HG03108 (cell line): ENCODE measurements around the gene BRWD1.

Experiments
- ATAC-seq: cut with Tn5 transposase; IDR thresholded peaks from one replicate; pipeline ENCODE4 v1.9.1; 2021; ENCODE audit warnings: moderate library complexity; ENCODE audit not compliant: unreplicated experiment

The BRWD1 gene

DNA sequence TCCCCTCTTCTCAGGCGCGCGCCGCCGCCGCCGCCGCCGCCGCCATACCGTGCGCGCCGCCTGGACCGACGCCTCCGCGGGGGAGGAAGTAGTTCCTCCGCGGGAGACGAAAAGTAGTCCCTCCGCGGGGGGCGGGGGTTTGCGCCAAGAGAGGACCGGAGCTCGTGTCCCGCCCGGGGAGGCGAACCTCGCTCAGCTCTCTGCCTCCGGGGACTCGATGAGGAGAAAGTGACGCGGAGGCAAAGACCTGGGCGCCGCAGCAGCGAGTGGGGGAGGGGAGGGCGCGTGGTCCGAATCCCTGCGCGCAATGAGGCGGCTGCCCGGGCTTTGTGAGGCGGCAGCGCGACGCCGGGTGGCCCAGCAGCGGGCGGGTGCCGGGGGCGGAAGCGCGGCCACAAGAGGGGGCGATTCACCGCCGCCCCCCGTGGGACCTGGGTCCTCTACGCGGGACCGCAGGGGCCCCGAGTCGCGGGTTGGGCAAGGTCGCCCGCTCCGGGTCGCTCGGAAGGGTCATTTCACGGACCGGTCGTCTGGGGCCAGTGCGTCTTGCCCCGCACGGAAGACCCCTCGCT lies at the start of gene BRWD1:
BRWD1 (minus strand) TSS at position 62 of the 572 bp plus-strand sequence. CDS start 141 bp downstream, outside the sequence.
- peak; percentile 41 for ATAC-seq

GRCh38 chr21:39362733-39363132 lies 49.3 kb upstream of the BRWD1 start:
- no peak for ATAC-seq

DNA sequence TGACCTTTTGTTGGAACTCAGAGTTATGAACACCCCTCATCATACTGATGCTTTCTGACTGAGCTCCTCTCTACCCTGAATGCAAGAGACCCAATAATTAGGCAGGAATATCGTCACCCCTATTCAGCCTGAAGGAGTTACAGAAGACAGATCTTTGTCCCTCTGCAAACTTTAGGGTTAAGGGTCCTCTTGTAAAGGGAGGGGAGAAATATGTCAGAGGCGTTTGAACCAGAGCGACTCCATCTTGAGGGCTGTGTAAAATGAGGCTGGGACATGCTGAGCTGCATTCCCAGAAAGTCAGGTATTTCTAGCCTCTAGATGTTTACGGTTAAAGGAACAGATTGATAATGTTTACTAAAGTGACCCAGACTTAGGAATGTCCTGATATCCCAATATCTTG lies 46.0 kb upstream of the BRWD1 start:
- no peak for ATAC-seq

GRCh38 chr21:39353295-39353694 lies 39.9 kb upstream of the BRWD1 start:
- no peak for ATAC-seq

GRCh38 chr21:39350094-39351005 lies 36.9 kb upstream of the BRWD1 start:
- ATAC-seq = no peak

GRCh38 chr21:39349211-39350093 lies 36.0 kb upstream of the BRWD1 start:
- peak; percentile 82 for ATAC-seq

DNA sequence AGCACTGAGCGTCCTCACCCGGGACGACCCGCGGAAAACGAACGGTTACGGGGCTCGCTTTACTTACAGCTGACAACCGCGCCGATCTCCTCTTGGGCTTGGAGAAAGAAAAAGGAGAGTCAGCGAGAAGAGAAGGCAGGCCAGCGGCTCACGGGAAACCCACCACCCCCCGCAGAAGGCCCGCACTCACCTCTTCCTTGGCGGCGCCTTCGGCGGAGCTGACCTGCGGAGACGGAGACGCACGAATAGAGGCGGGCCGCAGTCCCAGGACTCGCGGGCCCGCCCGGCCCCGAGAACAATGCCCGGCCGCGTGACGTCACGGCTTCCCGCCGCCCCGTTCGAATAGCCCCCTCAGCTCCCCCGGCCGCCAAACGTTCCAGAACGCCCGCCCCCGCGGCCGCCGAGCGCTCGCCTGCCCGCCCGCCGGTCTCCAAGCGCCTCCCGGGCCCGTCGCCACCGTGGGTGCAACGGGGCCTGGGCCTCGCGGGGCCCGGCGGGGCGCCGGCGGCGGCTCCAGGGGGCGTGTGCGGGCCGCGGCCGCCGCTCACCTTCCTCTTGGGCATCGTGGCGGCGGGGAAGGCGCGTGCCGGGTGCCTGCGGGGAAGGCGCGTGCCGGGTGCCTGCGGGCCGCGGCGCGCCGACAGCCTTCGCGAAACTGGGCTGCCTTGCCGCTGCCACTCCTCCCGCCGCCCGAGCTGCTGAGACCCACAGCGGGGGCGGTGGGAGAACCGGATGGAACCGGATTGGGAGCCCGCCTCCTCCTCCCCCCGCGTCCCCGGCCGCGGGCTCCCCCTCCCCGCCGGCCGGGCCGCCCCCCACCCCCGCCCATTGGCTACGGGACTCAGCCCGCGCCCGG lies 35.2 kb upstream of the BRWD1 start, which contains the start of gene HMGN1:
HMGN1 (minus strand) TSS at position 734 of the 856 bp plus-strand sequence; CDS start at position 563, 171 bp downstream.
- peak; percentile 49 for ATAC-seq

- ATAC-seq = no peak
These were observed 34.6 kb upstream of the BRWD1 start for GRCh38 chr21:39348040-39348354.

- no peak for ATAC-seq
These were observed 34.1 kb upstream of the BRWD1 start for GRCh38 chr21:39347537-39347936.

DNA sequence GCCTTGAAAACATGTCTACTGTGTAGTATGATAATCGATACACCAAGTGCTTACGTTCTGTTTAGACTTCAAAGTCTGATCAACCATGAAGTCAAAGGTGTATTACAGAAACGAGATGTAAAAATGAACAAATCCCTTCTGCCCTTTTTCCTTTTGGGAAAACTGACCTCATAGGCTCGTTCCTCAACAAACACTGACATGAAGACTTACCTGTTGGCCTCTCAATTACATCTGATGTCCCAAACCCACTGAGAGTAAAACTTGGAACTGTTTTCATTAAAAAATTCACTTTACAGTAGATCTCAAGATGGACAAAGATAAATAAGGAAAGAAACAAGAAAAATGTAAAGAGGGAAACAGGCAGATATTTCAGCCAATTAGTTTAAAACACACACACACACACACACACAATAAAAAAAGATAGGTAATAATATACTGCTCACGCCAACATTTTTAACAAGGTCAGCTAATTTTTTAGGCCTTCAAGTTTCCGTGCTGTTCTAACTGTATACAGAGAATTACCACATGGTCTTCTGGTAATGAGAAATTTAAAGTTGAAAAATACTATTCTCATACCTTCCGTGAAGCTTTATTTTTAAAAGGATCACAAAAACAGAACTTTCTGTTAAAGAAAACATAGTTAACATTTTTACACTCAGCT lies 33.4 kb upstream of the BRWD1 start:
- ATAC-seq = no peak

DNA sequence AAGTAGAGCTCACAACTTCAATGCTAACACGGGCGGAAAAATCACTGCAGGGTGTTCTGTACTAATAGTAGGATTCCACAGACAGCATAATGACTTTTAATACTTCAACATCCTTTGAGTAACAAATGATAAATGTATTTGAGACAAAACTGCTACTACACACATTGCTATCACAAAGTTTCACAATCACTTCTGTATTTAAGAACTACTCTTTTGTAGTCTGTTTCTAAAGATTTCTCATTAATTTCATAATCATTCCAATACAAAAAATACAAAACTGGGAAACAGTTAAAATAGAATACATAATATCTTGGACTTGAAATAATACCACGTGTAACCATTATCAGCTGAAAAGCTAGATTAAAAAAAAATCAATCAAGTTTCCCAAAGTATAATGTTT lies 32.8 kb upstream of the BRWD1 start:
- ATAC-seq = no peak

GRCh38 chr21:39345440-39345839 lies 32.0 kb upstream of the BRWD1 start:
- no peak for ATAC-seq

GRCh38 chr21:39344848-39345247 lies 31.4 kb upstream of the BRWD1 start:
- no peak for ATAC-seq

DNA sequence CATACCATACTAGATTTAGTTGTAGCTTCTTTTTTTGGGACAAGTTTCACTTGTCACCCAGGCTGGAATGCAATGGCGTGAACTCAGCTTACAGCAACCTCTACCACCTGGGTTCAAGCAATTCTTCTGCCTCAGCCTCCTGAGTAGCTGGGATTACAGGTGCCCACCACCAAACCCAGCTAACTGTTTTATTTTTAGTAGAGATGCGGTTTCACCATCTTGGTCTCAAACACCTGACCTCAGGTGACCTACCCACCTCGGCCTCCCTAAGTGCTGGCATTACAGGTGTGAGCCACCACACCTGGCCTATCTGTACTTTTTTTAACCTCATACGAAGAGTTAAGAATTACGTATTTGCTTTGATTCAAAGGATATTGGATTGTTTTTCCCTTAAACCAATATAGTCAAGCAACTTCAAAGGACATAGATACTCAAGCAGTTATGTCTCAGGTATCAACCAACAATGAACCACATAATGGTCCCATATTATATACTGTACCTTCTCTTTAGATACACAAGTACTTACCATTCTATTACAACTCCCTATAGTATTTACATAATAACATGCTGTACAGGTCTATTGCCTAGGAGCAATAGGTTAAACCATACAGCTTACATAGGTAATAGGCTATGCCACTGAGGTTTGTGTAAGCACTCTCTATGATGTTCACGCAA lies 28.0 kb upstream of the BRWD1 start:
- ATAC-seq = no peak

- ATAC-seq = no peak
These were observed 27.3 kb upstream of the BRWD1 start for GRCh38 chr21:39340687-39341086.

DNA sequence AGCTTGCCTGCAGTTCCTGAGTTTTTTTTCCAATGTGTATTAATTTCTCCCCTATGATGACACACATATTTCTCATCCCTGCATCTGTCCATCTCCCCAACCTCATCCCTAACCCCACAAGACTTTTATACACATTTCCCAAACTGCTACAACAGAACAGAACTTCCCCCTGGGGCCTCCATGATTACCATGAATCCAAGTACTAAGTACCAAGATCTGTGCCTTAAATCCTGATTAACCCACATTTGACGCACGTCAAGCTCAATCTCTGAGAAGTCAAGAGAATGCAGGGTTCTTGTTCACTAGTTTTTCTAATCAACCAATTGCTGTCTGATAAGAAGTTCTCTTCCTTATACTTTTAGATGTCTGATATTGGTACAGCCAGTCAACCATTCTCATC lies 25.8 kb upstream of the BRWD1 start:
- no peak for ATAC-seq

DNA sequence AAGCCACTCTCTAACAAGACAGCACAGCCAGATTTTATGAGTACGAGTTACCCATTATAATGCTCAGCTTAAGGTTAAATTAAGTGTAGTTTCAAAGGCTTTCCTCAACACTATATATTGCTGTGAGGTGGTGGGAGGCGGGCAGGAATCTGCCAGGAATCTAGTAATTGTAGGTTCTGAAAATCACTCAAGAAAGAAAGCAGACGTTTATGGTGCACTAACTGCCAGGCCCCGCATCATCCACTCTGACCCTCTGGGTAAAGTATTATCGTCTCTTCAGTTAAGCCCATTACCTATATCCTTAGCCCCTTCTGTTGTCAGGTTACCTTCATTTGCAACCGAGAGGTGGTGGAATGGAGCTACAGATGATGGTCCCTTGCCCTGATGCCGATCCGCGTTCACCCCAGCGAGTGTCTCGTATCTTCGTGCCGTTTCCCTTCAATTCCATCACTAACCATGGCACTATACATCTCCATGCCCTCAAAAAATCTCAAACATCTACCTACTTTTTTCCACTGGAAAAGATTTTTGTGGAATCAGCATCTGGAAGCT lies 23.1 kb upstream of the BRWD1 start:
- no peak for ATAC-seq

- ATAC-seq = no peak
These were observed 21.2 kb upstream of the BRWD1 start for GRCh38 chr21:39334611-39335010.

GRCh38 chr21:39332175-39332574 lies 18.7 kb upstream of the BRWD1 start:
- no peak for ATAC-seq
